HepG2 (cell line): ENCODE results near the gene BTG3. TPM values are rescaled to one million over a fixed set of nuclear protein-coding genes. Genes with fewer than 3 reads are reported as not detected.
A peak's percentile ranks its signal among the peaks of the same experiment; 100 is the strongest.

Experiments used
- ETV6 ChIP-seq: sonication (generic); formaldehyde crosslinking; conservative IDR thresholded peaks from 2 replicates; pipeline ENCODE4 v1.4.0; 2020; ENCODE audit warnings: missing genetic modification reagents
- FOXO1 ChIP-seq: sonication (generic); formaldehyde crosslinking; IDR thresholded peaks from 2 replicates; pipeline ENCODE4 v1.4.0; 2020; ENCODE audit warnings: missing genetic modification reagents
- JUN ChIP-seq: sonication (generic); formaldehyde crosslinking; IDR thresholded peaks from 2 replicates; pipeline ENCODE4 v1.4.0; 2020; ENCODE audit warnings: mild to moderate bottlenecking, missing genetic modification reagents
- KLF16 ChIP-seq, 2 experiments: sonication (generic) in 1 of 2; formaldehyde crosslinking in 1 of 2; IDR thresholded peaks; 2 replicates each; pipeline versions ENCODE4 v1.6.1 to v1.8.0; 2016 to 2023; ENCODE audit warnings: missing genetic modification reagents in 2 of 2, missing compliant biosample characterization in 1 of 2
- NFE2L1 ChIP-seq: sonication (generic); formaldehyde crosslinking; IDR thresholded peaks from 2 replicates; pipeline ENCODE4 v1.4.0; 2020; ENCODE audit warnings: missing genetic modification reagents, mild to moderate bottlenecking, borderline replicate concordance
- NR2C2 ChIP-seq: sonication (generic); formaldehyde crosslinking; IDR thresholded peaks from 2 replicates; pipeline ENCODE4 v1.4.0; 2020; ENCODE audit warnings: missing genetic modification reagents, mild to moderate bottlenecking, moderate library complexity, borderline replicate concordance
- PRDM15 ChIP-seq: sonication (generic); formaldehyde crosslinking; IDR thresholded peaks from 2 replicates; pipeline ENCODE4 v1.4.0; 2020; ENCODE audit warnings: missing genetic modification reagents
- RARA ChIP-seq: IDR thresholded peaks from 2 replicates; pipeline ENCODE4 v1.6.1; 2016; ENCODE audit warnings: missing genetic modification reagents, missing compliant biosample characterization
- SP4 ChIP-seq: sonication (generic); formaldehyde crosslinking; IDR thresholded peaks from 2 replicates; pipeline ENCODE4 v1.8.1; 2023; ENCODE audit warnings: mild to moderate bottlenecking, missing genetic modification reagents
- TAF1 ChIP-seq: sonication (generic); formaldehyde crosslinking; IDR thresholded peaks from 2 replicates; pipeline ENCODE4 v1.4.0; 2020; ENCODE audit warnings: missing genetic modification reagents
- TRAFD1 ChIP-seq: sonication (generic); formaldehyde crosslinking; IDR thresholded peaks from 2 replicates; pipeline ENCODE4 v1.5.1; 2020; ENCODE audit warnings: missing genetic modification reagents, mild to moderate bottlenecking, borderline replicate concordance
- ZBED4 ChIP-seq: sonication (generic); formaldehyde crosslinking; IDR thresholded peaks from 2 replicates; pipeline ENCODE4 v1.4.0; 2020; ENCODE audit warnings: missing genetic modification reagents, borderline replicate concordance
- ZHX1 ChIP-seq: sonication (generic); formaldehyde crosslinking; IDR thresholded peaks from 2 replicates; pipeline ENCODE4 v1.8.1; 2022; ENCODE audit warnings: low read depth, mild to moderate bottlenecking, missing genetic modification reagents
- ZNF598 ChIP-seq: sonication (generic); formaldehyde crosslinking; IDR thresholded peaks from 2 replicates; pipeline ENCODE4 v1.5.1; 2020; ENCODE audit warnings: mild to moderate bottlenecking, missing genetic modification reagents, borderline replicate concordance
- ZNF746 ChIP-seq: sonication (generic); formaldehyde crosslinking; IDR thresholded peaks from 2 replicates; pipeline ENCODE4 v1.8.0; 2022; ENCODE audit warnings: mild to moderate bottlenecking, missing genetic modification reagents
- ZNF776 ChIP-seq: sonication (generic); formaldehyde crosslinking; IDR thresholded peaks from 2 replicates; pipeline ENCODE4 v1.4.0; 2020; ENCODE audit warnings: mild to moderate bottlenecking, missing genetic modification reagents
- polyA plus RNA-seq, 8 experiments: library from polyadenylated mRNA; depleted of rRNA in 3 of 8; stranded (reverse) in 7 of 8; unstranded in 1 of 8; fragments of >200 nt; fragmentation: Illumina TruSeq in 4 of 8; extraction: Trizol in 4 of 8; gene quantifications; 2 replicates each; pipeline versions ENCODE4 v1.2.1 to v1.2.3, GENCODE V29; 2011 to 2016; ENCODE audit warnings: low read depth in 4 of 8, missing spikeins in 1 of 8, mixed read lengths in 1 of 8; ENCODE audit not compliant: insufficient read depth in 1 of 8
- total RNA-seq, 5 experiments: library from RNA; depleted of rRNA; stranded (reverse); fragments of >200 nt; fragmentation: Illumina TruSeq; extraction: Trizol; gene quantifications; 2 replicates each; pipeline ENCODE4 v1.2.3, GENCODE V29; 2016; ENCODE audit warnings: low read depth in 1 of 5

BTG3 gene
- total and polyA plus RNA-seq, 2 of the 13 experiments (the other 11 are each of a cell fraction or from before 2014, with no cell fraction given), result 13.9 to 27.4 TPM

- TF ChIP-seq SP4 (CRISPR knock-in tag), result peak; percentile 60
- TF ChIP-seq RARA (CRISPR knock-in tag), result 0 out of 2 replicates have a peak, but pooled peaks have one; percentile 16
- TF ChIP-seq ZHX1, result no peak
- peak; percentile 76 for TF ChIP-seq TAF1
- no peak for TF ChIP-seq ZNF746 (CRISPR knock-in tag)
- TF ChIP-seq TRAFD1 (CRISPR knock-in tag), result no peak
- TF ChIP-seq NFE2L1 (CRISPR knock-in tag), result no peak
- 0 out of 4 replicates have a peak, but pooled peaks of 1 of the 2 experiments have one; percentile 20 for TF ChIP-seq KLF16 (CRISPR knock-in tag; IDR thresholded peaks at IDR 0.05)
- no peak for TF ChIP-seq JUN (CRISPR knock-in tag)
- TF ChIP-seq PRDM15, result peak; percentile 34; the same call in 1 of the 2 replicates
- TF ChIP-seq ZNF776 (CRISPR knock-in tag), result peak; percentile 32; the same call in 1 of the 2 replicates
- TF ChIP-seq ETV6 (CRISPR knock-in tag), result no peak
- peak; percentile 67 for TF ChIP-seq NR2C2 (CRISPR knock-in tag)
- peak; percentile 78; the same call in 1 of the 2 replicates for TF ChIP-seq ZBED4 (CRISPR knock-in tag)
- peak; percentile 22; the same call in 1 of the 2 replicates for TF ChIP-seq FOXO1 (CRISPR knock-in tag)
- TF ChIP-seq ZNF598 (CRISPR knock-in tag), result no peak
These were observed at the start of gene BTG3 (continued) for GRCh38 chr21:17612565-17613241.
